WTC11 (cell line): ENCODE results near the gene CACNA1D. TPM values are rescaled to one million over a fixed set of nuclear protein-coding genes. Genes with fewer than 3 reads are reported as not detected.

Experiments used
- ATAC-seq: fragments of 200-7000 bp; cut with Tn5 transposase; 2 replicates; pipeline ENCODE4 v1.10.0; 2021; ENCODE audit warnings: mild to moderate bottlenecking, moderate library complexity
- CTCF ChIA-PET: fragments of 300-600 bp; sonication (Branson Sonifier 250); formaldehyde crosslinking; loops from one replicate; lab custom pipeline; 2021; ENCODE audit warnings: antibody characterized with exemption; lab: Charles Lee
- POLR2A ChIA-PET: fragments of 350-600 bp; sonication (Branson Sonifier 250); formaldehyde crosslinking; loops from one replicate; lab custom pipeline; 2021; ENCODE audit warnings: antibody characterized with exemption; lab: Charles Lee
- DNase-seq: peaks from one replicate; pipeline ENCODE4 v3.0.0; 2021; ENCODE audit warnings: low spot score
- H3K27ac Mint-ChIP-seq: 2 replicates; pipeline ENCODE4 v1.8.0; 2021; ENCODE audit warnings: mixed read lengths
- H3K27me3 Mint-ChIP-seq: 2 replicates; pipeline ENCODE4 v1.8.0; 2021; ENCODE audit warnings: low read depth, mild to moderate bottlenecking, moderate library complexity, mixed read lengths
- H3K36me3 Mint-ChIP-seq: 2 replicates; pipeline ENCODE4 v1.8.0; 2021; ENCODE audit warnings: mixed read lengths
- H3K4me1 Mint-ChIP-seq: 2 replicates; pipeline ENCODE4 v1.8.0; 2022; ENCODE audit warnings: mixed read lengths
- H3K4me3 Mint-ChIP-seq: 2 replicates; pipeline ENCODE4 v1.8.0; 2021; ENCODE audit warnings: mild to moderate bottlenecking, moderate library complexity, mixed read lengths
- H3K9me3 Mint-ChIP-seq: 2 replicates; pipeline ENCODE4 v1.8.0; 2021; ENCODE audit warnings: mixed read lengths
- ELF4 ChIP-seq: sonication (generic); formaldehyde crosslinking; IDR thresholded peaks from 2 replicates; pipeline ENCODE4 v1.8.1; 2022; ENCODE audit warnings: low read depth, mild to moderate bottlenecking, moderate library complexity, missing genetic modification reagents
- FOXK1 ChIP-seq: sonication (generic); formaldehyde crosslinking; IDR thresholded peaks from 2 replicates; pipeline ENCODE4 v1.8.0; 2022; ENCODE audit warnings: mild to moderate bottlenecking, moderate library complexity, missing genetic modification reagents
- GTF2I ChIP-seq: fragments of 250-450 bp; sonication (Bioruptor Pico); conservative IDR thresholded peaks from 2 replicates; pipeline ENCODE4 v1.4.0; 2021; ENCODE audit warnings: mild to moderate bottlenecking
- HMGA2 ChIP-seq: fragments of 250-450 bp; sonication (Bioruptor Pico); IDR thresholded peaks from 2 replicates; pipeline ENCODE4 v1.4.0; 2021; ENCODE audit warnings: mild to moderate bottlenecking, moderate library complexity
- NFE2L1 ChIP-seq: sonication (generic); formaldehyde crosslinking; IDR thresholded peaks from 2 replicates; pipeline ENCODE4 v1.8.1; 2023; ENCODE audit warnings: missing genetic modification reagents
- SOX15 ChIP-seq: fragments of 250-450 bp; sonication (Bioruptor Pico); IDR thresholded peaks from 2 replicates; pipeline ENCODE4 v1.9.0; 2021; ENCODE audit warnings: mild to moderate bottlenecking
- ZNF138 ChIP-seq: sonication (generic); formaldehyde crosslinking; conservative IDR thresholded peaks from 2 replicates; pipeline ENCODE4 v1.8.1; 2022; ENCODE audit warnings: mild to moderate bottlenecking, moderate library complexity, missing genetic modification reagents
- ZNF263 ChIP-seq: sonication (generic); formaldehyde crosslinking; IDR thresholded peaks from 2 replicates; pipeline ENCODE4 v1.8.1; 2022; ENCODE audit warnings: low read depth, mild to moderate bottlenecking, moderate library complexity, missing genetic modification reagents
- ZNF317 ChIP-seq: sonication (generic); formaldehyde crosslinking; IDR thresholded peaks from 2 replicates; pipeline ENCODE4 v1.8.1; 2023; ENCODE audit warnings: low read depth, mild to moderate bottlenecking, moderate library complexity, missing genetic modification reagents, borderline replicate concordance
- ZNF416 ChIP-seq: fragments of 250-450 bp; sonication (Bioruptor Pico); IDR thresholded peaks from 2 replicates; pipeline ENCODE4 v1.9.0; 2021; ENCODE audit warnings: mild to moderate bottlenecking, inconsistent platforms
- ZNF671 ChIP-seq: fragments of 250-450 bp; sonication (Bioruptor Pico); IDR thresholded peaks from 2 replicates; pipeline ENCODE4 v1.8.0; 2021; ENCODE audit warnings: mild to moderate bottlenecking
- total RNA-seq: library from RNA; stranded (reverse); gene quantifications from 3 replicates; pipeline ENCODE4 v1.2.3, GENCODE V29; 2021
- TF ChIP-seq, protein P1 (sequence below): sonication (generic); formaldehyde crosslinking; IDR thresholded peaks from 2 replicates; pipeline ENCODE4 v1.8.0; 2022; ENCODE audit warnings: missing genetic modification reagents
- TF ChIP-seq, protein P2 (sequence below): sonication (generic); formaldehyde crosslinking; IDR thresholded peaks from 2 replicates; pipeline ENCODE4 v1.8.1; 2022; ENCODE audit warnings: low read depth, mild to moderate bottlenecking, moderate library complexity, missing genetic modification reagents, borderline replicate concordance
- TF ChIP-seq, protein P3 (sequence below): sonication (generic); formaldehyde crosslinking; IDR thresholded peaks from 2 replicates; pipeline ENCODE4 v1.8.1; 2023; ENCODE audit warnings: mild to moderate bottlenecking, missing genetic modification reagents
- TF ChIP-seq, protein P4 (sequence below): fragments of 250-450 bp; sonication (Bioruptor Pico); IDR thresholded peaks from 2 replicates; pipeline ENCODE4 v1.9.0; 2021; ENCODE audit warnings: moderate library complexity, mild to moderate bottlenecking, inconsistent platforms, borderline replicate concordance
- TF ChIP-seq, protein P5 (sequence below): sonication (generic); formaldehyde crosslinking; IDR thresholded peaks from 2 replicates; pipeline ENCODE4 v1.8.0; 2022; ENCODE audit warnings: mild to moderate bottlenecking, missing genetic modification reagents
- TF ChIP-seq, protein P6 (sequence below): sonication (generic); formaldehyde crosslinking; IDR thresholded peaks from 2 replicates; pipeline ENCODE4 v1.8.0; 2022; ENCODE audit warnings: mild to moderate bottlenecking, missing genetic modification reagents
- TF ChIP-seq, protein P7 (sequence below): sonication (generic); formaldehyde crosslinking; IDR thresholded peaks from 2 replicates; pipeline ENCODE4 v1.8.1; 2022; ENCODE audit warnings: missing genetic modification reagents, borderline replicate concordance
- TF ChIP-seq, protein P8 (sequence below): sonication (generic); formaldehyde crosslinking; conservative IDR thresholded peaks from 2 replicates; pipeline ENCODE4 v1.8.1; 2023; ENCODE audit warnings: mild to moderate bottlenecking, low read depth, missing genetic modification reagents, moderate library complexity
- TF ChIP-seq, protein P9 (sequence below): sonication (generic); formaldehyde crosslinking; IDR thresholded peaks from 2 replicates; pipeline ENCODE4 v1.8.1; 2023; ENCODE audit warnings: mild to moderate bottlenecking, missing genetic modification reagents
- TF ChIP-seq, protein P10 (sequence below): sonication (generic); formaldehyde crosslinking; conservative IDR thresholded peaks from 2 replicates; pipeline ENCODE4 v1.8.1; 2022; ENCODE audit warnings: mild to moderate bottlenecking, missing genetic modification reagents

Gene CACNA1D
- total RNA-seq, 1 experiment from 2014 or later, result 2.3 TPM

DNA sequence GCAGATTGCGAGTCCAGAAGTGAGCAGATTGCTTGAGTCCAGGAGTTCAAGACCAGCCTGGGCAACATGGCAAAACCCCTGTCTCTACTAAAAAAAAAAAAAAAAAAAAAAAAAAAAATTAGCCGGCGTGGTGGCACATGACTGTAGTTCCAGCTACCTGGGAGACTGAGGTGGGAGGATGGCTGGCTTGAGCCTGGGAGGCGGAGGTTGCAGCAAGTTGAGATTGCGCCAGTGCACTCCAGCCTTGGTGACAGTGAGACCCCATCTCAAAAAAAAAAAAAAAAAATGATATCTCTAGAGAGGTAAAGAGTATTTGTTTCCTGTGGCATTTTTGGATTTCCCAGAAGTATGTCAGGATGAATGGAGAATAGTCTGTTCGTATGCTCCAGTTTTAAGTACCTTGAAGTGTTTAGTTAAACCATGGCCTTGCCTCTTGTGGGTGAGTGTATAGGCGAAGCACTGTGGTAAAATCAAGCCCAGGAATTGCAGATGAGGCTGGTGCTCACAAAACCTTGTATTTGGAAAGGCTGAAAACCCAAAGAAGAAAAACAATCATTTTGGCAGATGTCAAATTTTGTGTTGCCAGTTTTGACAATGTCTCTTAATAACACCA is 5.9 kb downstream of the CACNA1D start (continued):
- TF ChIP-seq, protein P1, sequence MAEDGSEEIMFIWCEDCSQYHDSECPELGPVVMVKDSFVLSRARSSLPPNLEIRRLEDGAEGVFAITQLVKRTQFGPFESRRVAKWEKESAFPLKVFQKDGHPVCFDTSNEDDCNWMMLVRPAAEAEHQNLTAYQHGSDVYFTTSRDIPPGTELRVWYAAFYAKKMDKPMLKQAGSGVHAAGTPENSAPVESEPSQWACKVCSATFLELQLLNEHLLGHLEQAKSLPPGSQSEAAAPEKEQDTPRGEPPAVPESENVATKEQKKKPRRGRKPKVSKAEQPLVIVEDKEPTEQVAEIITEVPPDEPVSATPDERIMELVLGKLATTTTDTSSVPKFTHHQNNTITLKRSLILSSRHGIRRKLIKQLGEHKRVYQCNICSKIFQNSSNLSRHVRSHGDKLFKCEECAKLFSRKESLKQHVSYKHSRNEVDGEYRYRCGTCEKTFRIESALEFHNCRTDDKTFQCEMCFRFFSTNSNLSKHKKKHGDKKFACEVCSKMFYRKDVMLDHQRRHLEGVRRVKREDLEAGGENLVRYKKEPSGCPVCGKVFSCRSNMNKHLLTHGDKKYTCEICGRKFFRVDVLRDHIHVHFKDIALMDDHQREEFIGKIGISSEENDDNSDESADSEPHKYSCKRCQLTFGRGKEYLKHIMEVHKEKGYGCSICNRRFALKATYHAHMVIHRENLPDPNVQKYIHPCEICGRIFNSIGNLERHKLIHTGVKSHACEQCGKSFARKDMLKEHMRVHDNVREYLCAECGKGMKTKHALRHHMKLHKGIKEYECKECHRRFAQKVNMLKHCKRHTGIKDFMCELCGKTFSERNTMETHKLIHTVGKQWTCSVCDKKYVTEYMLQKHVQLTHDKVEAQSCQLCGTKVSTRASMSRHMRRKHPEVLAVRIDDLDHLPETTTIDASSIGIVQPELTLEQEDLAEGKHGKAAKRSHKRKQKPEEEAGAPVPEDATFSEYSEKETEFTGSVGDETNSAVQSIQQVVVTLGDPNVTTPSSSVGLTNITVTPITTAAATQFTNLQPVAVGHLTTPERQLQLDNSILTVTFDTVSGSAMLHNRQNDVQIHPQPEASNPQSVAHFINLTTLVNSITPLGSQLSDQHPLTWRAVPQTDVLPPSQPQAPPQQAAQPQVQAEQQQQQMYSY (CRISPR knock-in tag), result no peak
- TF ChIP-seq, protein P2, sequence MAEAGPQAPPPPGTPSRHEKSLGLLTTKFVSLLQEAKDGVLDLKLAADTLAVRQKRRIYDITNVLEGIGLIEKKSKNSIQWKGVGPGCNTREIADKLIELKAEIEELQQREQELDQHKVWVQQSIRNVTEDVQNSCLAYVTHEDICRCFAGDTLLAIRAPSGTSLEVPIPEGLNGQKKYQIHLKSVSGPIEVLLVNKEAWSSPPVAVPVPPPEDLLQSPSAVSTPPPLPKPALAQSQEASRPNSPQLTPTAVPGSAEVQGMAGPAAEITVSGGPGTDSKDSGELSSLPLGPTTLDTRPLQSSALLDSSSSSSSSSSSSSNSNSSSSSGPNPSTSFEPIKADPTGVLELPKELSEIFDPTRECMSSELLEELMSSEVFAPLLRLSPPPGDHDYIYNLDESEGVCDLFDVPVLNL (CRISPR knock-in tag), result no peak

DNA sequence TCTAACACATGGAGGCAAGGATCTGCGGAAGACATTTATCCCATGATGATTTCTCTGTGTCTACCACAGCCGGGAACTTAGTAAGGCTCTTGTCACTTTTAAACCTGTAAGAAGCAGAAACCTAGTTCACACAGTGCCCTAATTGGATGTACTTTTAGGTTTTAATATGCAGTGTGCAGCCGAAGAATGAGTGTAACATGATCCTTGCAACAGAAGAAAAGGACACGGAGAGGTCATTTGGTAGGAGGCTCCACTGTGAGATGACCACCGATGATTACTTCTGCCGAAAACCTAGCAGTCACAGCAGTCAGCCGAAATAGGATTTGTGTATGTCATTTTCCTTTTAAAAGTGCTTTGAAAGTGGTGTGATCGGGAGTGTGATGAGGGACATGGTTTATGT is 6.8 kb downstream of the CACNA1D start:
- no peaks in the 10 kb centered on the region for H3K36me3 Mint-ChIP-seq
- TF ChIP-seq ELF4 (no peak), ZNF671 (CRISPR knock-in tag) (no peak), ZNF317 (CRISPR knock-in tag) (no peak), ZNF138 (no peak), FOXK1 (CRISPR knock-in tag) (no peak), ZNF263 (no peak), SOX15 (CRISPR knock-in tag) (no peak), NFE2L1 (no peak), HMGA2 (CRISPR knock-in tag) (no peak), ZNF416 (CRISPR knock-in tag) (no peak), GTF2I (CRISPR knock-in tag) (no peak)
- TF ChIP-seq, protein P3, sequence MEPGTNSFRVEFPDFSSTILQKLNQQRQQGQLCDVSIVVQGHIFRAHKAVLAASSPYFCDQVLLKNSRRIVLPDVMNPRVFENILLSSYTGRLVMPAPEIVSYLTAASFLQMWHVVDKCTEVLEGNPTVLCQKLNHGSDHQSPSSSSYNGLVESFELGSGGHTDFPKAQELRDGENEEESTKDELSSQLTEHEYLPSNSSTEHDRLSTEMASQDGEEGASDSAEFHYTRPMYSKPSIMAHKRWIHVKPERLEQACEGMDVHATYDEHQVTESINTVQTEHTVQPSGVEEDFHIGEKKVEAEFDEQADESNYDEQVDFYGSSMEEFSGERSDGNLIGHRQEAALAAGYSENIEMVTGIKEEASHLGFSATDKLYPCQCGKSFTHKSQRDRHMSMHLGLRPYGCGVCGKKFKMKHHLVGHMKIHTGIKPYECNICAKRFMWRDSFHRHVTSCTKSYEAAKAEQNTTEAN (CRISPR knock-in tag), result no peak
- TF ChIP-seq, protein P4, sequence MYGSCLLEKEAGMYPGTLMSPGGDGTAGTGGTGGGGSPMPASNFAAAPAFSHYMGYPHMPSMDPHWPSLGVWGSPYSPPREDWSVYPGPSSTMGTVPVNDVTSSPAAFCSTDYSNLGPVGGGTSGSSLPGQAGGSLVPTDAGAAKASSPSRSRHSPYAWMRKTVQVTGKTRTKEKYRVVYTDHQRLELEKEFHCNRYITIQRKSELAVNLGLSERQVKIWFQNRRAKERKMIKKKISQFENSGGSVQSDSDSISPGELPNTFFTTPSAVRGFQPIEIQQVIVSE (CRISPR knock-in tag), result no peak
- TF ChIP-seq, protein P5, sequence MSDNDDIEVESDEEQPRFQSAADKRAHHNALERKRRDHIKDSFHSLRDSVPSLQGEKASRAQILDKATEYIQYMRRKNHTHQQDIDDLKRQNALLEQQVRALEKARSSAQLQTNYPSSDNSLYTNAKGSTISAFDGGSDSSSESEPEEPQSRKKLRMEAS, result no peak
- TF ChIP-seq, protein P6, sequence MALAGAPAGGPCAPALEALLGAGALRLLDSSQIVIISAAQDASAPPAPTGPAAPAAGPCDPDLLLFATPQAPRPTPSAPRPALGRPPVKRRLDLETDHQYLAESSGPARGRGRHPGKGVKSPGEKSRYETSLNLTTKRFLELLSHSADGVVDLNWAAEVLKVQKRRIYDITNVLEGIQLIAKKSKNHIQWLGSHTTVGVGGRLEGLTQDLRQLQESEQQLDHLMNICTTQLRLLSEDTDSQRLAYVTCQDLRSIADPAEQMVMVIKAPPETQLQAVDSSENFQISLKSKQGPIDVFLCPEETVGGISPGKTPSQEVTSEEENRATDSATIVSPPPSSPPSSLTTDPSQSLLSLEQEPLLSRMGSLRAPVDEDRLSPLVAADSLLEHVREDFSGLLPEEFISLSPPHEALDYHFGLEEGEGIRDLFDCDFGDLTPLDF, result no peak
- TF ChIP-seq, protein P7, sequence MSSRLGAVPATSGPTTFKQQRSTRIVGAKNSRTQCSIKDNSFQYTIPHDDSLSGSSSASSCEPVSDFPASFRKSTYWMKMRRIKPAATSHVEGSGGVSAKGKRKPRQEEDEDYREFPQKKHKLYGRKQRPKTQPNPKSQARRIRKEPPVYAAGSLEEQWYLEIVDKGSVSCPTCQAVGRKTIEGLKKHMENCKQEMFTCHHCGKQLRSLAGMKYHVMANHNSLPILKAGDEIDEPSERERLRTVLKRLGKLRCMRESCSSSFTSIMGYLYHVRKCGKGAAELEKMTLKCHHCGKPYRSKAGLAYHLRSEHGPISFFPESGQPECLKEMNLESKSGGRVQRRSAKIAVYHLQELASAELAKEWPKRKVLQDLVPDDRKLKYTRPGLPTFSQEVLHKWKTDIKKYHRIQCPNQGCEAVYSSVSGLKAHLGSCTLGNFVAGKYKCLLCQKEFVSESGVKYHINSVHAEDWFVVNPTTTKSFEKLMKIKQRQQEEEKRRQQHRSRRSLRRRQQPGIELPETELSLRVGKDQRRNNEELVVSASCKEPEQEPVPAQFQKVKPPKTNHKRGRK (CRISPR knock-in tag), result no peak
- TF ChIP-seq, protein P8, sequence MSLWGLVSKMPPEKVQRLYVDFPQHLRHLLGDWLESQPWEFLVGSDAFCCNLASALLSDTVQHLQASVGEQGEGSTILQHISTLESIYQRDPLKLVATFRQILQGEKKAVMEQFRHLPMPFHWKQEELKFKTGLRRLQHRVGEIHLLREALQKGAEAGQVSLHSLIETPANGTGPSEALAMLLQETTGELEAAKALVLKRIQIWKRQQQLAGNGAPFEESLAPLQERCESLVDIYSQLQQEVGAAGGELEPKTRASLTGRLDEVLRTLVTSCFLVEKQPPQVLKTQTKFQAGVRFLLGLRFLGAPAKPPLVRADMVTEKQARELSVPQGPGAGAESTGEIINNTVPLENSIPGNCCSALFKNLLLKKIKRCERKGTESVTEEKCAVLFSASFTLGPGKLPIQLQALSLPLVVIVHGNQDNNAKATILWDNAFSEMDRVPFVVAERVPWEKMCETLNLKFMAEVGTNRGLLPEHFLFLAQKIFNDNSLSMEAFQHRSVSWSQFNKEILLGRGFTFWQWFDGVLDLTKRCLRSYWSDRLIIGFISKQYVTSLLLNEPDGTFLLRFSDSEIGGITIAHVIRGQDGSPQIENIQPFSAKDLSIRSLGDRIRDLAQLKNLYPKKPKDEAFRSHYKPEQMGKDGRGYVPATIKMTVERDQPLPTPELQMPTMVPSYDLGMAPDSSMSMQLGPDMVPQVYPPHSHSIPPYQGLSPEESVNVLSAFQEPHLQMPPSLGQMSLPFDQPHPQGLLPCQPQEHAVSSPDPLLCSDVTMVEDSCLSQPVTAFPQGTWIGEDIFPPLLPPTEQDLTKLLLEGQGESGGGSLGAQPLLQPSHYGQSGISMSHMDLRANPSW (CRISPR knock-in tag), result no peak
- TF ChIP-seq, protein P9, sequence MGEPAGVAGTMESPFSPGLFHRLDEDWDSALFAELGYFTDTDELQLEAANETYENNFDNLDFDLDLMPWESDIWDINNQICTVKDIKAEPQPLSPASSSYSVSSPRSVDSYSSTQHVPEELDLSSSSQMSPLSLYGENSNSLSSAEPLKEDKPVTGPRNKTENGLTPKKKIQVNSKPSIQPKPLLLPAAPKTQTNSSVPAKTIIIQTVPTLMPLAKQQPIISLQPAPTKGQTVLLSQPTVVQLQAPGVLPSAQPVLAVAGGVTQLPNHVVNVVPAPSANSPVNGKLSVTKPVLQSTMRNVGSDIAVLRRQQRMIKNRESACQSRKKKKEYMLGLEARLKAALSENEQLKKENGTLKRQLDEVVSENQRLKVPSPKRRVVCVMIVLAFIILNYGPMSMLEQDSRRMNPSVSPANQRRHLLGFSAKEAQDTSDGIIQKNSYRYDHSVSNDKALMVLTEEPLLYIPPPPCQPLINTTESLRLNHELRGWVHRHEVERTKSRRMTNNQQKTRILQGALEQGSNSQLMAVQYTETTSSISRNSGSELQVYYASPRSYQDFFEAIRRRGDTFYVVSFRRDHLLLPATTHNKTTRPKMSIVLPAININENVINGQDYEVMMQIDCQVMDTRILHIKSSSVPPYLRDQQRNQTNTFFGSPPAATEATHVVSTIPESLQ (CRISPR knock-in tag), result no peak
- TF ChIP-seq, protein P10, sequence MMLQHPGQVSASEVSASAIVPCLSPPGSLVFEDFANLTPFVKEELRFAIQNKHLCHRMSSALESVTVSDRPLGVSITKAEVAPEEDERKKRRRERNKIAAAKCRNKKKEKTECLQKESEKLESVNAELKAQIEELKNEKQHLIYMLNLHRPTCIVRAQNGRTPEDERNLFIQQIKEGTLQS (CRISPR knock-in tag), result no peak

More for the DNA sequence above, 6.8 kb downstream of the CACNA1D start:
- peaks cover 24% of the 10 kb centered on the region for H3K4me1 Mint-ChIP-seq
- CTCF ChIA-PET, result no interaction called here
- H3K9me3 Mint-ChIP-seq, result no peaks in the 10 kb centered on the region
- H3K27ac Mint-ChIP-seq, result no peak overlapping the region
- ATAC-seq (no peak), DNase-seq (no peak)
- H3K4me3 Mint-ChIP-seq, result no peak overlapping the region
- POLR2A ChIA-PET, result no interaction called here
- peaks cover 24% of the 10 kb centered on the region for H3K27me3 Mint-ChIP-seq
